Mesothelial cell of epicardium (in vitro differentiated cells): Measurements from ENCODE around the gene PCDHA1. TPM values are rescaled to one million over a fixed set of nuclear protein-coding genes. Genes with fewer than 3 reads are reported as not detected.

Experiments used
- DNase-seq, 2 experiments: peaks; one replicate each; pipeline ENCODE4 v3.0.0; 2021; ENCODE audit warnings: low spot score in 2 of 2; ENCODE audit not compliant: unreplicated experiment in 2 of 2
- H3K27ac Mint-ChIP-seq: 2 replicates; pipeline ENCODE4 v1.8.0; 2021; ENCODE audit warnings: mixed read lengths
- H3K27me3 Mint-ChIP-seq: 2 replicates; pipeline ENCODE4 v1.8.0; 2021; ENCODE audit warnings: low read depth, mixed read lengths
- H3K36me3 Mint-ChIP-seq: 2 replicates; pipeline ENCODE4 v1.8.0; 2021; ENCODE audit warnings: mixed read lengths
- H3K4me1 Mint-ChIP-seq: 2 replicates; pipeline ENCODE4 v1.8.0; 2021; ENCODE audit warnings: mixed read lengths
- H3K4me3 Mint-ChIP-seq: 2 replicates; pipeline ENCODE4 v1.8.0; 2021; ENCODE audit warnings: mild to moderate bottlenecking, moderate library complexity, mixed read lengths
- H3K9me3 Mint-ChIP-seq: 2 replicates; pipeline ENCODE4 v1.8.0; 2021; ENCODE audit warnings: mixed read lengths
- CTCF ChIP-seq: fragments of 200-600 bp; sonication (generic); IDR thresholded peaks from one replicate; pipeline ENCODE4 v1.5.0; 2021; ENCODE audit warnings: antibody characterized with exemption; ENCODE audit not compliant: unreplicated experiment
- total RNA-seq: library from RNA; stranded (reverse); gene quantifications from 3 replicates; pipeline ENCODE4 v1.2.1, GENCODE V29; 2021

PCDHA1 gene
- not detected in 3 replicates for total RNA-seq

DNA sequence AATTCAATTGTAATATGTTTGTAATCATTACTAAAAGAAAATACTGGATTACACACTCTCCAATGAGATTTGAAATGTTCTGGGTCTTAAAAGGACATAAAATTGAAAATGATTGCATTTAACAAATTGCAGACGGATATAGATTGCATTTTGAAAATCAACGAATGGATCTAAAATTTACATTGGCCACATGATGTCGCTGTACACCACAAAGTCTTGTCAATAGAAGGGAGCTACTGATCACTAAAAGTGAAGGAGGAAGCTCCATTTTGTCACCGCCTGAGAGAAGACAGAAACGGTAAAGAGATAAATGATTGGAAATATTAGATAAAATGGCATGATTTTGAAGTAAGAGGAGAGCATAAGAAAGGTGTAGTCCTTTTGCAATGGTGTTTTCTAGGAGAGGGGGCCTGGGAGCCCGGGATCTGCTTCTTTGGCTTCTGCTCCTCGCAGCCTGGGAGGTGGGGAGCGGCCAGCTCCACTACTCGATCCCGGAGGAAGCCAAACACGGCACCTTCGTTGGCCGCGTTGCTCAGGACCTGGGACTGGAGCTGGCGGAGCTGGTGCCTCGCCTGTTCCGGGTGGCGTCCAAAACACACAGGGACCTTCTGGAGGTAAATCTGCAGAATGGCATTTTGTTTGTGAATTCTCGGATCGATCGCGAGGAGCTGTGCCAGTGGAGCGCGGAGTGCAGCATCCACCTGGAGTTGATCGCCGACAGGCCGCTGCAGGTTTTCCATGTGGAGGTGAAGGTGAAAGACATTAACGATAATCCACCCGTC, at the start of gene PCDHA1:
TSS of gene PCDHA1 (plus strand) at position 236 of the 782 bp plus-strand sequence.
- no peak for DNase-seq
- Mint-ChIP-seq H3K36me3 (peaks cover 14% of the 10 kb centered on the region), H3K9me3 (peaks cover 51% of the 10 kb centered on the region), H3K4me3 (no peak within 1 kb of the TSS), H3K27ac (no peak within 1 kb of the TSS), H3K27me3 (no peaks in the 10 kb centered on the region), H3K4me1 (no peaks in the 10 kb centered on the region)
- no peak for TF ChIP-seq CTCF

DNA sequence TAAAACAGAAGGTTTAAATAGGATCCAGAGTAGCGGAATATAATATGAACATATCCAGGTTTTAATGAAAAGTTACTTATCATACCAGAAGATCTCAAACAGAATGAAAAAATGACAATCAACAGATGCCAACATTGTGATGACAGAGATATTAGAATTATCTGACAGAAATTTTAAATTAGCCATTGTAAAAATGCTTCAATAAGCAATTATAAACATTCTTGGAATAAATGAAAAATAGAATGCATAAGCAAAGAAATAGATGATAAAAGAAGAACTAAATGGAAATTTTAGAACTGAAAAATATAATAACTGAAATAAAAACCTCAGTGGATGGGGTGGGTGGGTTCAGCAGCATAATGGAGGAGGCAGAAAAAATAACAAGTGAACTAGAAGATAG, 48.5 kb upstream of the PCDHA1 start:
- no peak overlapping the region for H3K4me3 Mint-ChIP-seq
- no peaks in the 10 kb centered on the region for H3K4me1 Mint-ChIP-seq
- no peak for DNase-seq

GRCh38 chr5:140741967-140742366, 44.0 kb upstream of the PCDHA1 start:
- H3K27ac Mint-ChIP-seq, result no peak overlapping the region
- H3K9me3 Mint-ChIP-seq, result peaks cover 24% of the 10 kb centered on the region
- H3K4me1 Mint-ChIP-seq, result no peaks in the 10 kb centered on the region
- no peak for TF ChIP-seq CTCF
- DNase-seq, result no peak
- no peak overlapping the region for H3K4me3 Mint-ChIP-seq
- no peaks in the 10 kb centered on the region for H3K27me3 Mint-ChIP-seq
- H3K36me3 Mint-ChIP-seq, result no peaks in the 10 kb centered on the region

More for the DNA sequence above, 48.5 kb upstream of the PCDHA1 start:
- H3K27me3 Mint-ChIP-seq, result peaks cover 15% of the 10 kb centered on the region
- TF ChIP-seq CTCF, result no peak
- peaks cover 13% of the 10 kb centered on the region for H3K9me3 Mint-ChIP-seq
- no peaks in the 10 kb centered on the region for H3K36me3 Mint-ChIP-seq
- no peak overlapping the region for H3K27ac Mint-ChIP-seq

DNA sequence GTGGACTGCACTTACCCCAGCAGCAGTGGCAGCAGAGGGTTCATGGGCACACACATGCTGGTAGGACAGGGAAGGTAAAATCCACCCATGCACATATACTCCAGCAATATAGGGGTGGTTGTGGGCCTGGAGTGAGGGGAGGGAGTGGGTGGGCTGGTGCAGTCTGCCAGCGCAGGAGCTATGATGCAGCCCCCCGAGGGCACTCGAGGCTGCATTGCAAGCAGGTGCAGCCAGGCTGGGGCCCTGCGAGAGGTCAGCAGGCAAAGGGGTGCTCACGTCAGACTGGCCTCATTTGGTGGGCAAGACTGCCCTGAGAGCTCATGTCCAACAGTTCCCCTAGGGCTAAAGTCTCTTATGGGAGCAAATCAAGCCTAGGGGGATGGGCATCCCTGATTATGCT, 32.4 kb upstream of the PCDHA1 start:
- Mint-ChIP-seq H3K4me3 (no peak overlapping the region), H3K4me1 (no peaks in the 10 kb centered on the region), H3K9me3 (peaks cover 83% of the 10 kb centered on the region), H3K36me3 (peaks cover 3% of the 10 kb centered on the region), H3K27me3 (no peaks in the 10 kb centered on the region), H3K27ac (no peak overlapping the region)
- DNase-seq, result no peak
- no peak for TF ChIP-seq CTCF

DNA sequence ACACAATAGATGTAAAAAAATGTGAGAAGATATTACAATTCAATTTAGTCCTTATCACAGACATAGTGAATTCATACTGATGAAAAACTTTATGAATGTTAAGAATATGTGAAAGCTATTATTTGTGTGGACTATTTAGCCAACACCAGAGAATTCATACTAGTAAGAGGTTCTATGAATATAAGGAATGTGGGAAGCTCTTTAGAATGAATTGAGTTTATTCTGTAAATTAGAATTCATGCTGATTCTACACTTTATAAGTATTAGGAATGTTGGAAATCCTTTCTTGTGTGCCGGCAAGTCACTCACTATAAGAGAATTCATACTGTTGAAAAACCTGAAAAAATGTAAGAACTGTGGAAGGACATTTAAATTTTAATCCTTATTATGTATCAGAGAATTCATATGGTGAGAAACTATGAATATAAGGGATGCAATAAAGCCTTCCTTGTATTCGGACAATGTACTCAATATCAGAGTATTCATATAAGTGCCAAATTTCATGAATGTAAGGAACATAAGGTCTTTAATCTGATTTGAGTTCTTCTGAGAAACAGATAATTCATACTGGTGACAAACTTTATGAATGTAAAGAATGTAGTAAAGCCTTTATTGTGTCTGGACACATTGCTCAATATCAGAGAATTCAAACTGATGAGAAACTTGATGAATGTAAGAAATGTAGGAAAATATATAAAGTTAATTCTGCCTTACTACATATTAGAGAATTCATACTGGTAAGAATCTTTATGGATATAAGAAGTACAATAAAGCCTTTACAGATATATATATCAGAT, 21.6 kb upstream of the PCDHA1 start:
- peaks cover 11% of the 10 kb centered on the region for H3K36me3 Mint-ChIP-seq
- DNase-seq, result no peak
- no peaks in the 10 kb centered on the region for H3K4me1 Mint-ChIP-seq
- TF ChIP-seq CTCF, result no peak
- no peaks in the 10 kb centered on the region for H3K27me3 Mint-ChIP-seq
- H3K4me3 Mint-ChIP-seq, result no peak overlapping the region
- no peak overlapping the region for H3K27ac Mint-ChIP-seq
- peaks cover 65% of the 10 kb centered on the region for H3K9me3 Mint-ChIP-seq
